ENCODE data around the gene EN2. TPM values are rescaled to one million over a fixed set of nuclear protein-coding genes. Genes with fewer than 3 reads are reported as not detected.

Gene EN2
- total RNA-seq (not detected), polyA plus RNA-seq (under 1 TPM in 2 of 3 donors, not detected in 1; 0.03 to 0.04 TPM)
- long read RNA-seq, donor 1 = 0 reads
- long read RNA-seq, donor 2 = 0 reads

DNA sequence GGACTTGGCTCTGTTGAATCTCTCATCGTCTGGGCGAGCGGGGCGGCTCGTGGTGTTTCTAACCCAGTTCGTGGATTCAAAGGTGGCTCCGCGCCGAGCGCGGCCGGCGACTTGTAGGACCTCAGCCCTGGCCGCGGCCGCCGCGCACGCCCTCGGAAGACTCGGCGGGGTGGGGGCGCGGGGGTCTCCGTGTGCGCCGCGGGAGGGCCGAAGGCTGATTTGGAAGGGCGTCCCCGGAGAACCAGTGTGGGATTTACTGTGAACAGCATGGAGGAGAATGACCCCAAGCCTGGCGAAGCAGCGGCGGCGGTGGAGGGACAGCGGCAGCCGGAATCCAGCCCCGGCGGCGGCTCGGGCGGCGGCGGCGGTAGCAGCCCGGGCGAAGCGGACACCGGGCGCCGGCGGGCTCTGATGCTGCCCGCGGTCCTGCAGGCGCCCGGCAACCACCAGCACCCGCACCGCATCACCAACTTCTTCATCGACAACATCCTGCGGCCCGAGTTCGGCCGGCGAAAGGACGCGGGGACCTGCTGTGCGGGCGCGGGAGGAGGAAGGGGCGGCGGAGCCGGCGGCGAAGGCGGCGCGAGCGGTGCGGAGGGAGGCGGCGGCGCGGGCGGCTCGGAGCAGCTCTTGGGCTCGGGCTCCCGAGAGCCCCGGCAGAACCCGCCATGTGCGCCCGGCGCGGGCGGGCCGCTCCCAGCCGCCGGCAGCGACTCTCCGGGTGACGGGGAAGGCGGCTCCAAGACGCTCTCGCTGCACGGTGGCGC is at the start of gene EN2:
TSS of gene EN2 (plus strand) at position 19 of the 767 bp plus-strand sequence. CDS start at position 268, 249 bp downstream.
- peaks cover 17 to 58% (median 50%) of the 10 kb centered on the region in 6 donors for H3K4me1 ChIP-seq
- no peaks in the 10 kb centered on the region for H3K36me3 ChIP-seq
- WGBS, 5 donors = 1 to 4% (median 3%) methylated on average over 21 to 105 of the region's 105 CpGs
- peak within 1 kb of the TSS; percentile 25 to 70 (median 44) for H3K4me3 ChIP-seq
- H3K27me3 ChIP-seq (replicated peaks in 1 of 7) = peaks cover 11 to 98% (median 96%) of the 10 kb centered on the region in 7 donors
- H3K27ac ChIP-seq = no peak within 1 kb of the TSS
- intact Hi-C loops (cut with DNase I; ENCODE audit: low total_unique reads) = no loop called here
- TF ChIP-seq POLR2A (IDR thresholded peaks at IDR 0.05) (no peak), POLR2AphosphoS5 (IDR thresholded peaks at IDR 0.05) (no peak)
- TF ChIP-seq, protein P1, sequence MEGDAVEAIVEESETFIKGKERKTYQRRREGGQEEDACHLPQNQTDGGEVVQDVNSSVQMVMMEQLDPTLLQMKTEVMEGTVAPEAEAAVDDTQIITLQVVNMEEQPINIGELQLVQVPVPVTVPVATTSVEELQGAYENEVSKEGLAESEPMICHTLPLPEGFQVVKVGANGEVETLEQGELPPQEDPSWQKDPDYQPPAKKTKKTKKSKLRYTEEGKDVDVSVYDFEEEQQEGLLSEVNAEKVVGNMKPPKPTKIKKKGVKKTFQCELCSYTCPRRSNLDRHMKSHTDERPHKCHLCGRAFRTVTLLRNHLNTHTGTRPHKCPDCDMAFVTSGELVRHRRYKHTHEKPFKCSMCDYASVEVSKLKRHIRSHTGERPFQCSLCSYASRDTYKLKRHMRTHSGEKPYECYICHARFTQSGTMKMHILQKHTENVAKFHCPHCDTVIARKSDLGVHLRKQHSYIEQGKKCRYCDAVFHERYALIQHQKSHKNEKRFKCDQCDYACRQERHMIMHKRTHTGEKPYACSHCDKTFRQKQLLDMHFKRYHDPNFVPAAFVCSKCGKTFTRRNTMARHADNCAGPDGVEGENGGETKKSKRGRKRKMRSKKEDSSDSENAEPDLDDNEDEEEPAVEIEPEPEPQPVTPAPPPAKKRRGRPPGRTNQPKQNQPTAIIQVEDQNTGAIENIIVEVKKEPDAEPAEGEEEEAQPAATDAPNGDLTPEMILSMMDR (IDR thresholded peaks at IDR 0.05 in 8 of 11, conservative IDR thresholded peaks at IDR 0.05 in 3 of 11) = no peak
- peak; percentile 71 for DNase-seq
- H3K9me3 ChIP-seq = no peaks in the 10 kb centered on the region

DNA sequence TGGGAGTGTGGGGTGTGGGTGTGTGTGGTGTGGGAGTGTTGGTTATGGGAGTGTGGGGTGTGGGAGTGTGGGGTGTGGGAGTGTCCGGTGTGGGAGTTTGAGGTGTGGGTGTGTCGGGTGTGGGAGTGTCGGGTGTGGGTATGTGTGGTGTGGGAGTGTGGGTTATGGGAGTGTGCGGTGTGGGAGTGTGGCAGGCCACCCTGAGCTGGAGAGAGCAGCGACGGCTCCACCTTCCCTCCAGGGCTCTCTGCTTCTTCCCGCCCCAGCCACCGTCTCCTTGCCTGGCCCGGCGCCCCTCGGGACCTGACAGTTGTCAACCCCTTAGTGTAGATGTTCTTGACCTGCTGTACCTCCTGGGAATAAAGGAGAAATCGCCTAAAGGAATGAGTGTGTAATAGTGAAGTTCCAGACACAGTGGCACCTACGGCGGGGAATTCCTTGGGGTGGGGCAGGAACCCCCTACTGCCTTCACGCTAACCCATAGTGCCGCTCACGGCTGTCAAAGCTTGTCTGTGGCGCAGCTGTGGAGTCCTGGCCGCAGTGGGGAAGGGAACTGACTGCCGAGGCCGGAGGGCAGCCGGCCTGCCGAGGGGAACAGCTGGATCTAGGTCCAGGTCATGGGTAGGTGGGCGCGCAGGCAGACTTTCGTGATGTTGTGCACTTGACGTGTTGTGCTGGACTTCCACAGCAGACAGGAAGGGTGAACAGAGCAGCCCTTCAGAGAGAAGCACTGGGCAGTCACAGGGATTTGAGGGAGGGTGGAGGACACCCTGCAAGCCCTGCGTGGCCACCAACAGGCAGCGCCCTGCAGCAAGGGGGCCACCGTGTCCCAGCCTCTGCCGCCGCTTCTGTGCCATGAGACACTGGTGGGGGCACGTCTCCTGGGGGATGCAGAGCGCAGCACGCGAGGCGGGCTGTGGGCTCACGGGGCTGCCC is 49.0 kb upstream of the EN2 start:
- Histone ChIP-seq H3K27me3 (replicated peaks in 1 of 7) (peaks cover 0 to 74% (median 21%) of the 10 kb centered on the region in 7 donors), H3K4me1 (no peaks in the 10 kb centered on the region), H3K4me3 (no peak overlapping the region), H3K36me3 (no peaks in the 10 kb centered on the region), H3K27ac (no peak overlapping the region), H3K9me3 (no peaks in the 10 kb centered on the region)
- no peak for TF ChIP-seq POLR2AphosphoS5 (IDR thresholded peaks at IDR 0.05)
- TF ChIP-seq, protein P1 (IDR thresholded peaks at IDR 0.05 in 8 of 11, conservative IDR thresholded peaks at IDR 0.05 in 3 of 11) = no peak
- no peak for TF ChIP-seq POLR2A (IDR thresholded peaks at IDR 0.05)
- no peak for DNase-seq
- WGBS, 5 donors = 41 to 51% (median 45%) methylated on average over 26 to 38 of the region's 38 CpGs
- intact Hi-C loops (cut with DNase I; ENCODE audit: low total_unique reads) = no loop called here

DNA sequence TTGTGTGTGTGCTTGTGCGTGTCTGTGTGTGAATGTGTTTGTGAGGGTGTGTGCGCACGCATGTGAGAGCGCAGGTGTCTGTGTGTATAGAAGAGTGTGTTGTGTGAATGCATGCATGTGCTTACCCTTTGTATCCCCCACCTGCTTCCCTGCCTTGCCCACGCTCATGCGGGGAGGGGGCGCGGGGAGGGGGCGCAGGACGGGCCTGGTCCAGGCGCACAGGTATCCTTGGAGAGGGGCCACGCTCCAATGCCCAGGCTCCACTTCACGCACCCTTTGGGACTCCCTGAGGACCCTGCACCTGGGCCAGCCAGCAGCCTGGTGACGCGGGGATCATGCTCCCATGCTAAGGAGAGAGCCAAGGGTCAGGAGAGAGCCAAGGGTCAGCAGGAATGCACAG is 47.9 kb upstream of the EN2 start:
- 83 to 93% (median 89%) methylated on average over 13 to 15 of the region's 15 CpGs for WGBS, 5 donors
- H3K4me3 ChIP-seq = no peak overlapping the region
- no peaks in the 10 kb centered on the region for H3K4me1 ChIP-seq
- intact Hi-C loops (cut with DNase I; ENCODE audit: low total_unique reads) = no loop called here
- H3K27me3 ChIP-seq (replicated peaks in 1 of 7) = peaks cover 0 to 64% (median 12%) of the 10 kb centered on the region in 7 donors
- peak; percentile 63 for DNase-seq
- TF ChIP-seq, protein P1 (IDR thresholded peaks at IDR 0.05 in 8 of 11, conservative IDR thresholded peaks at IDR 0.05 in 3 of 11) = no peak
- TF ChIP-seq POLR2AphosphoS5 (IDR thresholded peaks at IDR 0.05) (no peak), POLR2A (IDR thresholded peaks at IDR 0.05) (no peak)
- no peak overlapping the region for H3K27ac ChIP-seq
- H3K36me3 ChIP-seq = no peaks in the 10 kb centered on the region
- H3K9me3 ChIP-seq = no peaks in the 10 kb centered on the region

Data from spleen (tissue), 13 donors.